ENCODE measurements around the gene GFOD2.

The GFOD2 gene

DNA sequence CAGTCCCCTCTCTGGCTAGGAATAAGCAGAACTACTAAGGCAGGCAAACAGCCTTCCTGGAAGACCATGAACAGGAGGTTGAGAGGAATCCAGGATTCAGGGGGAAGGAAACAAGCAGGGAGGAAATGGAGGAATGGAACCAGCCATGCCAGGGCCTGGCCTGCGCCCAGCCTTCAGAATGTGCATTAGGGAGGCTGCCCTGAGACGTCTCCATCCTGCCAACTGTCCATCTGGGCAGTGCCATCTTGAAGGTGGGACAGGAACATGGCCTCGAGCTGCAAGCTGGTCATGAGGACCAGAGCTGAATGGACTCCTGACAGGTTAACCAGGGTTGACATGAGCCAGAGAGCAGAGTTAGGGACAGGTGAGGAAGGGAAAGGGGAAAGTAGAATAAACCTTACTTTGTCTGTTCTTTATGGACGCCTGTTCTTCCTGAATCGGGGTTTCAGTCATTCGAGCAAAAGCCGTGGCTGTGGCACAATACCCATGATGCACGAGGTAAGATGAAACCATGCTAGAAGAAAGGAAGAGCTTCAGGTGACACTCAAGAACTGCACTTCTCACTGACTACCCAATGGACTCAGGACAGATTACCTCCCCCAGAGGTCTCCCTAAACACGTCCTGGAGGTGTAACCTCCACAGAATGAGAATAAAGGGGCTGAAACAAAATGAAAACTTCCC lies 12.1 kb upstream of the GFOD2 start:
- no peak for DNase-seq

DNA sequence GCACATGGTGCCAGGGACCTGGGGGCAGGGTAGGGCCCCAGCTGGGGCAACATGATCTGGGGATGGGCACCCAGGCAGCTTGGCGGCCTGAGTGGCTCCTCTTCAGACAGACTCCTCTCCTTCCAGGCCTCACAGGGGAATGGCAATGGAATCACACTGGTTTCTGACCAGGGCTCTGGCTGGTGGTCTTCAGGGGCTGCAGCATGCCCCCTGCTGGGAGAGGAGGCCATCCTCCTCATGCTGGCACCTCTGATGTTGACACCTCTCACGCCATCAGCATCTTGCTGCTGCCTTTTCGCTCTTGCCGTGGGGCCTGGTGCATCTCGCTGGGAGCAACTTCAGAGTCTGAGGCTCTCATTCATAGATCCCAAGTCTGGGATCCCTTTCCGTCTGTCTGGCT lies 11.2 kb upstream of the GFOD2 start:
- DNase-seq: no peak

DNA sequence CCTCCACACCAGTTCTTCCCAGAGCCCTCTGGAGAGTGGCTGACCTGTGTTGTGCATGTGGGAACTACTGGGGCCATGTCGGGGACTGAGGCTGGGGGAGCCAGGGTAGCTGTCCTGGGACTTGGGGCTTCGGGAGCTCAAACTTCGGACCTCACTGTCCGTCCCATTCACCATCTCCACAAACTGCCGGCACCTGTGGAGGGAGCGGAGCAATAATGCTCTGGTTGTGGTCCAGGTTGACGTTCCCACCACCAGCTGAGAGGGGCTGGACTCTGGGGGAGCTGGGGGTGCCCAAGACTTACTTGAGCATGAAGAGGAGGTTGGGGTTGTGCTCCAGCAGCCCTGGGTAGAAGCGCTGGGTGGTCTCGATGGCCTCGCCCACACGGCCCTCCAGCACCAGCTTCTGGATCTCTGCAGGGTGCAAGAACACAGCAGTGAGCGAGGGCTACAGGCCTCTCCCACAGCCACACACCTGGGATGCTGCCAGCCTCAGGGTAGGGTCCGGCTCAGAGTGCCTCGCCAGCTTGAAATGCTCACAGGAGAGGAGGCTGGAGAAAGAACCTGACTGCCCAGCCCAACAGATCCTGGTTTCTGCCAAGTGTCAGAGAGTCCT lies 10.6 kb upstream of the GFOD2 start:
- DNase-seq: no peak

DNA sequence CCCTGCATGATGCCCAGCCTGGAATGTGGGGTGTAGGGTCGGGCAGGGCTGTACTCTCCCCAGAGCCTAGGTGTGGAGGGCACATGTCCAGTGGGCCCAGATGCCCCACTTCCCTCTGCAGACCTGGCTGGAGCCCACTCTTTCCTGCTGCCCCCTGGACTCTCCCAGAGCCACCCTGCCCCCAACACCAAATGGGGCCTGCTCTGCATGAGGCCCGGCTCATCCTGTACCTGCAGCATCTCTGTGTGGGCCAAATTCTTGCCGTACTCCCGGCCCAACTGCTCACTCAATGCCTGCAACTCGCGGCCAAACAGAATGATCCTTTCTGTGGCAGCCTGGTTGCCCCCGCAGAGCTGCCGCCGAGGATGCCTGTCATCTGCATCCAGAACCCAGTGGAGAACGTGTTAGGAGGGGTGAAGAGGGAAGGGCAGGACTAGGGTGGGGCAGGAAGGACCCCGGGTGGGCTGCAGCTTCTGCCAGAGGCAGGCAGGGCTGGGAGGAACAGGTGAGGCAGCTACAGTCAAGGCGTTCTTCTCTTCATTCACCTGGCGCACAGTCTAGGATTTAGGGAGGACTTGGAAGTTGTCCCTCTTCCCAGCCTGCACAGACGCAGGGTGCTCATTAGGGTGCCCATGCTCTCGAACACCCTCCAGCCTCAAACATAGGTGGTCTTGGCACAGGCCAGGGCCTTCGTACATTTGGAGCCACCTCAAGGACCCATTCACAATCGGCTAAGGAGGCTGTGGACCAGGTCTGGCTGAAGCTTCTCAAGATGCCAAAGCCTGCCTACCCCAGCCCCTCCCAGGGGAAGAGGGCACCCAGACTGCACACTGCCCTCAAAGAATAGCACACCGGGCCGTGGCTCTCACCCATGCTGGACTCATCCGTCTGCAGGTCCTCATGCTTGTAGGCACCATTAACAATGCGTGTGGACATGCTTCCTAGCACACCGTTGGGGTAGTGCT lies 8.7 kb upstream of the GFOD2 start:
- no peak for DNase-seq

DNA sequence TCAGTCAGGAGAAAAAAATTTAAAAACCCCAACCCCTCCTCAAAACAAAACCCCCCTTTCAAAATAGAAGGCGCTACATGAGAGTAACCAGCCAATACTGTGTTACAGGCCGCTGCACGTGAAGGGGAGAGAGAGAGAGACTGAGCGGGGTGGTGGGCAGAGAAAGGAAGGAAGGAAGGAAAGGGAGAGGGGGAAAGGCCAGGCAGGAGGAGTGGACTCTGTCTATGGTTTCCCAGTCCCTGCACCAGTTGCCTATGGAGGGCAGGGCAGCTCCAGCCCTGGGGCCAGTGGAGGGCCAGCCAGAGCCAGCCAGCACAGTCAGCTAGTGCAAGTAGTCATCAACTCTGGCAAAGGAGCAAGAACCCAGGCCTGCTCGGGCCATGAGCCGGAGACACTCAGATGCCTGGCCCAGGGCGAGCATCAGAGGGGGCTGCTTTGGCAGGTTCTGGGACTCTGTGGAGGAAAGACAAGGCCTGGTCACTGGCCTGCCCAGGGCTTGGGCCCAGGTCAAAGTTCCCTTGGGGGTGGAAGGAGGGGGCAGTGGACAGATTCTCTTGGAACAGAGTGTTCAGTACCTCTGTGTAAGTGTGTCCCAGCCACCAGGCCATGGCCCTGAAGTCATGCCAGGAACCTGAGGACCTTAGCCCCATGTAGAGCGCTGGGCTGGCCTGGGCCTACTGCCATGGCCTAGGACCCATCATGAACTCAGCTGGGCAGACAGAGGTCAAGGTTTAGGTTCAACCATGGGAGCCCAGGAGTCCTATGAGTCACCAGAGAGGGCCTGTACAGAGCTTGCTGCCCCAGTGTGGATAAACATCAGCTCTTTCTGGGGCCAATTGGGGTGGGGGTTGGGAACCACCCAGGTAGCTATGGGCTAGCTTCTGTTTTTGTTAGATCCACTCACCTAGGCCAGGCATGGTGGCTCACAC lies 7.3 kb upstream of the GFOD2 start:
- DNase-seq: no peak

DNA sequence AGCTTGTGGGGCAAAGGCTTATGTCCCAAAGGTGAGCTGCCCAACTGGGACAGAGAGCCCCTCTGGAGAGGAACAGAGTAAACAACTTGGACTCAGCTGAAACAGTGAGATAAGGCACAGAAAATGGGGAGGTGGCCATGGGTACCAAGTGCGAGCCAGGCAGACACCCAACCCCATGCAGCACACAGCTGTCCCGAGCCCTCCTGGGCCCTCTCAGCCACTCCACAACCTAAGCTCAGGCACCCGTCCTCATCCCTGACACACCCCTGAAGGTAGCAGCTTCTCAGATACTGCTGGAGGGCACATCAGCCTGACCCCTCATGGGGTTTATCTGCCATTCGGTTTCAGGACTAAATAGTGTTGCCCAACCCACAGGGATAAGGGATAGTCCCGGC lies 4.8 kb upstream of the GFOD2 start:
- DNase-seq: no peak

DNA sequence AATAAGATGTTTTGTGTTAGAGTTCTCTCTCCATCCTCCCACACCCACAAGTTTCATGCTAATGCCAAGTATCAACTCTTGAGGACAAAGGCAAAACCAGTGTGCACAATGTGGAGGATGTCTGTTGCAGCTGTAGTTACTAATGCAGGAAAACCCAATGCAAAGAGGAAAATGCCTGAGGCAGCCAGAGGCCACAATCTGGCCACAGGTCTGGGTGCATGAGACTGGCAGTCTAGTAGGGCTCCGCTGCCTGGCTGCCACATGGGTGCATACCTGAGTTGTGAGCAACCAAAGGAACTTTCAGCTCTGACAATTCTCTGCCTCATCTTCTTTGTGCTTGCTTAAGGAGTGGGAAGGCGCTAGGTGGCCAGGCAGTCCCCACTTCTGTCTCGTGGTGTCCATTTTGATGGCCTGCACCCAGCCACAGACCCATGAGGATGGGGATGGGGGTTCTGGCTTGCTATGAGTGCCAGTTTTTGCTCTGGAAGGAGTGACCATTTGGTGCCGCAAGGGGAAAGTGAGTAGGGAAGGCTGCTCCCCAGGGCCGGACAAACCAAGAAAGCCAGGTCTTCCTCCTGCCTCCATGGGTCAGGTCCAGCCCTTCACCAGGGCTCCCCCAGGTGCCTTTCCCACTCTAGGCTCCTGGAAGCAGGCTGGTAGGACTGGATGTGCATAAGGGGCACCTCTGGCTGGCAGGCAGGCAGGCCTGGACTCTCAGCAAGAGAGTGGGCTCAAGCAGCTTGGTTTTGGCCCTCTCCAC lies 4.2 kb upstream of the GFOD2 start:
- no peak for DNase-seq

DNA sequence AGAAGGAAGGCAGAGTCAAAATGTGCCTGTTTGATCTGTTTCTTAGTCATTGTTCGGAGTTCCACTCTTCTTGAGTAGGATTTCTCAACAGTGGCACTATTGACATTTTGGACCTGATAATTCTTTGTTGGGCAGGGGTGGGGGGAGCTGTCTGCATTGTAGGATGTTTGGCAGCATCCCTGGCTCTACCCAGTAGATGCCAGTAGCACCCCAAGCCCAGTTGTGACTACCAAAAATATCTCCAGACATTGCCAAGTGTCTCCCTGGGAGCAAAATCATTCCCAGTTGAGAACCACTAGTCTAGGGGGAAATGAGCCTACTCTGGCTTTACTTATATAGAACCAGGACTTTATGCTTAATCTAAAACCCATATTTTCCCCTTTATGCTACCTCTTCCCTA lies 1.1 kb upstream of the GFOD2 start:
- DNase-seq: no peak

DNA sequence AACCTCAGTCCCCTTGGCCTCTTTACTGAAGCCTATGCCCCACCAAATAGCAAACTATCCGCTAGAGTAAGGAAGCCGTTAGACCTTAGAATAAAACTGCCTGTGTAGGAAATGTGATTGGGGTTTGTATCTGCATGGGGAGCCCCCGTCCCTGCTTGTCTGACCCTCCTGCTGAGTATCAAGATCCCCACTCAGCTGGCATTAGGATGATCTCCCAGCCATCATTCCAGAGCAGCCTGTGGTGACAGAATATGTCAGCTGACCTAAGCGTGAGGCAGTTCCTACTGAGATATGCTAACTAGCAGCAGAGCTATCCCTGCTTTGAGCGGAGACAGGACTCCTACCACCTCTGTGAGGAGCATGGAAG lies 645 bp upstream of the GFOD2 start:
- DNase-seq: no peak

DNA sequence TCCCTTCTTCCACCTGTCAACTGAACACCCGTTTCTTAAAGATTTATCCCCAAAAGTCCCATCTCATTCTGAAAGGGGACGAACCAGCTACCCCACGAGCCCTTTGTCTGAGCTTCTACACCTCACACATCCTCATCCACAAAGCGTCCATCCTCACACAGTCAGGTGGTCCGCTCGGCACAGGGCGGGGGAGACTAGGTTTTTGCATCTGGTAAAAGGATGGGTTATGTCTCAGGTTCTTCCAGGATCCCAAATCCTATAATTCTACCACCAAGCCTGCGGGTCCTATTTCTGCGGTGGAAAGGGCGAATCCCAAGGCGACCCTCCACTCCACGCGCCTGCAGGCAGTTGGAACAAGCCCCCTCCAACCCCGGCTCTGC lies 458 bp downstream of the GFOD2 start:
- DNase-seq: no peak

DNA sequence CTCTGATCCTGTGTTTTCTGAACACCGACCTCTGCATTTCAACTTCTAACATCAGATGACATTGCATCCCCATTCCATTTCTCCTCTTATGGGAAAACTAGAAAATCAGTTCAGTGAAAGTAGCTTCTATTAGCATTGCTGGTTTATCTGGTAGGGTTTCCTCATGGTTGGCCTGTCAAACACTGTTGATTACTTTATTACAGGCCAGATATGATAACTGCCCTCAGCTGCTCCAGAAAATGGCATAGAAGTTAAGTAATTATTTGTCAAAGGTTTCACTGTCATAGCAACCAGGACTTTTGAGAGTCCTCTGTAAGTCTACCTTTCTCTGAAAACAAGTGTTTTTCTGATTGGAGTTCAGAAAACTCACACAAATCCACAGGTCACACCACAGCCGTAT lies 3.0 kb downstream of the GFOD2 start:
- no peak for DNase-seq

DNA sequence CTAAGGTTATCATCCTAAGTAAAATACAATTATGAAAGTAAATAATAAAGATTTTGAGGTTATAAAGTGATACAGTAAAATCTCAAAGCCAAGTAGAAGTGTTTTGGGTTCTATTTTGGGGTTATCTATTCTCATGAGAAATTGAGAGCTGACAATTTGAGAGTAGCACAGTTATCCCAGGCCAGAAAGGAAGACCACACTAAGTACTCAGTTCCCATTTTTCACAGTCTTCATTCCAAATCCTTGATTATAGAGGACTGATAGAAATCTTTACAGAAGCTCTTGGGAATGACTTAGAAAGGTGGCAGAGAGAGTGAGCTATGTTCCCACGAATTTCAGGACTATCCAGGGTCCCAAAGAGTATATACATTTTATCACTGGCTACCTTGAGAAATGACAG lies 4.6 kb downstream of the GFOD2 start:
- DNase-seq: no peak

DNA sequence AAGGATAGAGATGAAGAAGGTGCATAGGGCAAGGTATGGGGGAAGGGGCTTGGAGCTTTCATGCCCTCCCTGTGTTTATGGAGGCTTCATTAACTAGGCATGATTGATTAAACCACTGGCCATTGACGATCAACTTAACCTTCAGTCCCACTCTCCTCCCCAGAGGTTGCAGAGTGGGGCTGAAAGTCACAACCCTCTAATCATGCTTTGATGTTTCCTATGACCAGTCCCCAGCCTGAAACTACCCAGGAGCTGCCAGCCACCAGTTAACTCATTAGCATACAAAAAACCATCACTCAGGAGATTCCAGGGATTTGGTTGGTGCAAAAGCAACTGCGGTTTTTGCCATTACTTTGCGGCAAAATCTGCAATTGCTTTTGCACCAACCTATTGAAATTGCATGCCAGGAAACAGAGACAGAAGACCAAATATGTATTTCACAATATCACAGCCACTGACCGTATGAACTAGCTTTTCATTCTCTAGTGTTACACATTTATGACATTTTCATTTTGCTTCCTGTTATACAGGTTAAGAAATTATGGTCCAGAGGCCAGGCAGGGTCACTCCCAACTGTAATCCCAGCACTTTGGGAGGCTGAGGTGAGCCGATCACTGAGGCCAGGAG lies 5.4 kb downstream of the GFOD2 start:
- no peak for DNase-seq

DNA sequence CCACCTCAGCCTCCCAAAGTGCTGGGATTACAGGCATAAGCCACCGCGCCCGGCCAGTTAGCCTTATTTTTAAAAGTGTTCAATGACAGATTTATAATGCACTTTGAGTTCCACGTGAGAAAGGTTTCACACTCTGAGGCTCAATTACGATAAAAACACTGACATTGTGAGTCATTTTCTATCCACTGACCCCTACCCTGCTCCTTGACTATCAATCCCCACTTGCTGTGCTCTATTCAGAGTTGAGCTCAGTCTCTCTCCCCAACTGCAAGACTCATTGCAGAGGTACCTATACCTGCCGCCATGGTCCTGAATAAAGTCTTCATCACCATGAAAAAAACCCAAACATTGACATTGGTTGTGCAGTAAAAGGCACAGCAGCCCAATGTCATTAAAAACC lies 8.5 kb downstream of the GFOD2 start:
- DNase-seq: no peak

DNA sequence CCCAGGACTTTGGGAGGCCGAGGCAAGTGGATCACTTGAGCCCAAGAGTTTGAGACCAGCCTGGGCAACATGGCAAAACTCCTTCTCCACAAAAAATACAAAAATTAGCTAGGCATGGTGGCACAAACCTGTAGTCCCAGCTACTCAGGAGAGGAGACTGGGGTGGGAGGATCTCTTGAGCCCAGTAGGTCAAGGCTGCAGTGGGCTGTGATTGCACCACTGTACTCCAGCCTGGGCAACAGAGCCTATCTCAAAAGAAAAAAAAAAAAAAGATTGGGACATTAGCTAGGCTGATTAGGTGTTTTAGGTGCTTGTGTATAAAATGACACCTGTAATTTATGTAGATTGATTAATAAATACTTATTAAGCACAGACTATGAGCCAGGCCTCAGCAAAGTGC lies 10.1 kb downstream of the GFOD2 start:
- no peak for DNase-seq

DNA sequence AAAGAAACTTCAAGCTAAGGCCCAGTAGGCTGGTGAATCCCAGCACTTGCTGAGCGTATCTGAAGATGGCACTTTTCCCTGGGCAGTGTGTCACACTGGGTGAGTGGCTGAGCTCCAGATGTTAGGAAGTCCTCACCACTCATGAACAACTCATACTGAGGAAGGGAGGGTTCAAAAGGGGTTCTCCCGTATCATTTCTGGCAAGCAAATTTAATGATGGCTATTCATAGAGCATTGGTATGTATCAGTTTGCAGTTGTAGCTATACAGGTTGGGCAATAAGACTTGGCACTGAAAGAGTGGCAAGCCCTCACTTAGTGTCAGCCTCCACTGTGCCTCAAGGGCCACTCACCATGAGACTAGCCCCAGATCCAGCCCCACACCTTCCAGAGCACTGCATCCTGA lies 10.7 kb downstream of the GFOD2 start:
- DNase-seq: no peak

DNA sequence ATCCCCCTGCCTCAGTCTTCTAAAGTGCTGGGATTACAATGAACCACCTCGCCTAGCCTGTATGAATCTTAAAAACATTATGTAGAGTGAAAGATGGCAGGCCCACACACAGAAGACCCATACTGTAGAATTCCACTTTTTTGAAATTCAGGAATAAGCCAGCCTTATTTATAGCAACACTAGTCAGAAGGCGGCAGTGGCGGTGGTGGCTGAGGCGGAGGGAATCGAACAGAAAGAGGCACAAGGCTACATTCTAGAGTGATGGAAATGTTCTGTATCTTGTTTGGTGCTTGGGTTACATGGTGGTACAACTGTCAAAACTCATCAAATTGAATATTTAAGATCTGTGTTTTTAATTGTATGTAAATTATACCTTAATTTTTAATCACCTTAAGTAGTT lies 11.3 kb downstream of the GFOD2 start:
- DNase-seq: no peak

DNA sequence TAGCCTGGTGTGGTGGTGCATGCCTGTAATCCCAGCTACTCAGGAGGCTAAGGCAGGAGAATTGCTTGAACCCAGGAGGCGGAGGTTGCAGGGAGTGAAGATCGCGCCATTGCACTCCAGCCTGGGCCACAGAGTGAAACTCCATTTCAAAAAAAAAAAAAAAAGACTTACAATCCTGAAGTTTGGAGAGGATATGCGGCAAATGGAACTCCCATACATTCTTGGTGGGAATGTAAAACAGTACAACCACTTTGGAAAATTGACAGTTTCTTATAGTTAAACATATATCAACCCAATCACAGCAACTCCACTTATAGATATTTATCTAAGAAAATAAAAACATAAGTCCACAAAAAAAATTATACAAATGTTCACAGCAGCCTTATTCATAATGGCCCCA lies 11.9 kb downstream of the GFOD2 start:
- DNase-seq: no peak

DNA sequence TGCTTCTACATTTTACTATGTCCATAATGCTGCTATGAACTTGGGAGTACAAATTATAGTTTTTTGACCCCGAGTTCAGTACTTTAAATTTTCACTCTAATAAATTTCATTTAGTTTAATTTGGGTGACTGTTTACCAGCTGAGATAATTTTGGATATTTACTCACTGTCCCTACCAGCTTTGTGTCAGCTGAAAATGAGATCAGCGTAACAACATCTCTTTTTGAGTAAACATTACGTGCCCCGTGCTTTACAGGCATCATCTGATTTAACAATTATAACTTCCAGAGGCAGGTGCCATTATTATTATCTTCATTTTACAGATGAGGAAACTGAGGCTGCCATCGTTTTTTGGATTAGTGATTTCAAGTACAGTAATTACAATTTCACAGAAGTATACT lies 15.0 kb downstream of the GFOD2 start:
- DNase-seq: no peak

DNA sequence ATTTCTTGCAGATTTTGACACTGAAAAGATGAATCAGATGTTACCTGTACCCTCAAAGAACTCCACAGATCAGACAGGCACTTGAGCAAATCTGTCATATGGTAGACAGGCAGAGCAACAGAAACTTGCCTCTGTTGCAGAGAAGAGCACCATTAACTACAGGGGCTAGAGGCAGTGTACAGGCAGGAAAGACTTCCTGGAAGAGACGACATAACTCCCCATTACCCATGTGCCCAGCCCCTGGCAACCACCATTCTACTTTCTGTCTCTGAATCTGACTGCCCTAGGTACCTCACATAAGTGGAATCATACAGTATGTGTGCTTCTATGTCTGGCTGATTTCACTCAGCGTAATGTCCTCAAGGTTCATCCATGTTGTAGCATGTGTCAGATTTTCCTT lies 15.5 kb downstream of the GFOD2 start:
- DNase-seq: no peak

DNA sequence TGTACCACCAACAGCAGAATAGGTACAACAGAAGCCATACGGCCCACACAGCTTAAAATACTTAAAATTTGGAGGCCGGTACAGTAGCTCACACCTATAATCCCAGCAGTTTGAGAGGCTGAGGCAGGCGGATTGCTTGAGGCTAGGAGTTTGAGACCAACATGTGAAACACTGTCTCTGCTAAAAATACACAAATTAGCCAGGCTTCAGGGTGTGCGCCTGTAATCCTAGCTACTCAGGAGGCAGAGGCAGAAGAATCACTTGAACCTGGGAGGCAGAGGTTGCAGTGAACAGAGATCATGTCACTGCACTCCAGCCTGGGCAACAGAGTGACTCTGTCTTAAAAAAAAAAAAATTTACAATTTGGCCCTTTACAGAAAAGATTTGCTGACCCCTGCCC lies 17.0 kb downstream of the GFOD2 start:
- DNase-seq: no peak

DNA sequence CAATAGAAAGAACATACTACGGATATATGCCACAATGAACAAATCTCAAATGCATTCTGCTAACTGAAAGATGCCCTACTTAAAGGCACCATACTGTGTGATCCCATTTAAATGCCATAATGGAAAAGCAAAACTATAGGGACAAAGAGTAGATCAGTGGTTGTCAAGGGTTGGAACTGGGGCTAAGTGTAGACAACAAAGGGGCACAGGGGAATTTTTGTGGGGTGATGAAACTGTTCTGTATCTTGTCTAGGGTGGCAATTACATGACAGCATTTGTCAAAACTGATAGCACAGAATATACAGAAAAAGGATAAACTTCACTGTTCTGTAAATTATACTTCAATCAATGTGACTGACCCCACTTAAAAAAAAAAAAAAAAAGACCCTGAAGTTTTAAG lies 17.7 kb downstream of the GFOD2 start:
- DNase-seq: no peak
